Panc1 (cell line): ENCODE measurements around the gene FAM156B.

Experiments used
- POLR2AphosphoS5 ChIP-seq: IDR thresholded peaks from 2 replicates; pipeline ENCODE4 v1.6.1; 2012; ENCODE audit warnings: mild to moderate bottlenecking, low read depth, low read length, moderate library complexity
- REST ChIP-seq, 2 experiments: IDR thresholded peaks; 2 replicates each; pipeline ENCODE4 v1.6.1; 2011 to 2012; ENCODE audit warnings: low read depth in 2 of 2, control low read depth in 1 of 2, low read length in 1 of 2, mild to moderate bottlenecking in 1 of 2, moderate library complexity in 1 of 2; ENCODE audit not compliant: insufficient read depth in 1 of 2
- SIN3A ChIP-seq: IDR thresholded peaks from 2 replicates; pipeline ENCODE4 v1.6.1; 2012; ENCODE audit warnings: low read depth, mild to moderate bottlenecking, low read length, moderate library complexity, borderline replicate concordance; ENCODE audit not compliant: insufficient read depth
- TCF7L2 ChIP-seq: IDR thresholded peaks from 2 replicates; pipeline ENCODE4 v1.6.1; 2011; ENCODE audit warnings: mild to moderate bottlenecking, low read depth, low read length, inconsistent platforms
- TF ChIP-seq, protein P1 (sequence below): fragments of 450-650 bp; IDR thresholded peaks from 2 replicates; pipeline ENCODE4 v1.5.1; 2017; ENCODE audit warnings: mild to moderate bottlenecking

DNA sequence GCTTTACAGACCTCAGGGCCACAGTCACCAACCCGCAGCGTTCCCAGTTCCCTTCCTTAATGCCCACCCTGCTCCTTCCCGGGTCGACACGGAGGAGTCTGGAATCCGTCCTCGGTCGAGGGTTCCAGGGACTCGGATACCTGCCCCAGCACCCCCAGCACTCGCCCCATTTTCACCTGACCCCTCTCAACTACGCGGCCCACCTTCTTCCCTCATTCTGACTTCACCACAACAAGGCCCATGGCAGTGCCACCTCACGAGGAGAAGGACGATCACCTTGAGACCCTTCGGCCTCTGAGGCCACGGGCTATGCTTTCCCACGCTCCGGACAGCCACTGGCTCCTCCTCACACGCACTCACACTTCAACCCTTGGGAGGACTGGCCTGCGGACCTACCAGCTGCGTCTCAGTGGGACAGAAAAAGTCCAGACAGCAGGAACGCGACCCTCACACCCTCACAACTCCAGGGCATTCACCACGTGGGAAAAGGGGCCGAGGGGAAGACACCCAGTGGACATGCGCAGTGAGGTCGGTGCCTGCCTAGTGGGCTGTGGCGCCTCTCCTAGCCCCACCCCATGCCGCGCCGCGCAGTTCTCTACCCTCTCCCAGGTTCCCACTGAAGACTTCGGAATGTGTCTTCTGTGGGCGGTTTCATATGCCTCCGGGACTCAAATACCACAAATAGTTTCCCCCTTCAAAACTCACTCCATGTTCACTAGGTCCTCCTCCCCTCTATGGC is 29.4 kb upstream of the FAM156B start, which contains the start of gene XAGE3:
- TF ChIP-seq POLR2AphosphoS5 (no peak), SIN3A (no peak), TCF7L2 (no peak), REST (IDR thresholded peaks at IDR 0.05; ENCODE audit: insufficient read depth in 1 of 2, low read depth in 2 of 2, low read length in 1 of 2) (no peak)
- TF ChIP-seq, protein P1, sequence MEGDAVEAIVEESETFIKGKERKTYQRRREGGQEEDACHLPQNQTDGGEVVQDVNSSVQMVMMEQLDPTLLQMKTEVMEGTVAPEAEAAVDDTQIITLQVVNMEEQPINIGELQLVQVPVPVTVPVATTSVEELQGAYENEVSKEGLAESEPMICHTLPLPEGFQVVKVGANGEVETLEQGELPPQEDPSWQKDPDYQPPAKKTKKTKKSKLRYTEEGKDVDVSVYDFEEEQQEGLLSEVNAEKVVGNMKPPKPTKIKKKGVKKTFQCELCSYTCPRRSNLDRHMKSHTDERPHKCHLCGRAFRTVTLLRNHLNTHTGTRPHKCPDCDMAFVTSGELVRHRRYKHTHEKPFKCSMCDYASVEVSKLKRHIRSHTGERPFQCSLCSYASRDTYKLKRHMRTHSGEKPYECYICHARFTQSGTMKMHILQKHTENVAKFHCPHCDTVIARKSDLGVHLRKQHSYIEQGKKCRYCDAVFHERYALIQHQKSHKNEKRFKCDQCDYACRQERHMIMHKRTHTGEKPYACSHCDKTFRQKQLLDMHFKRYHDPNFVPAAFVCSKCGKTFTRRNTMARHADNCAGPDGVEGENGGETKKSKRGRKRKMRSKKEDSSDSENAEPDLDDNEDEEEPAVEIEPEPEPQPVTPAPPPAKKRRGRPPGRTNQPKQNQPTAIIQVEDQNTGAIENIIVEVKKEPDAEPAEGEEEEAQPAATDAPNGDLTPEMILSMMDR: no peak
